IgD-negative memory B cell (primary cell): ENCODE results near the gene MSANTD2. TPM values are rescaled to one million over a fixed set of nuclear protein-coding genes. Genes with fewer than 3 reads are reported as not detected.

Source experiments
- H3K27ac Mint-ChIP-seq, 3 donors: one replicate each; pipeline ENCODE4 v1.8.0; 2020 to 2022; ENCODE audit warnings: mild to moderate bottlenecking in 3 of 3, mixed read lengths in 3 of 3, moderate library complexity in 1 of 3
- H3K27me3 Mint-ChIP-seq: one replicate; pipeline ENCODE4 v1.8.0; 2021; ENCODE audit warnings: mixed read lengths
- H3K36me3 Mint-ChIP-seq: one replicate; pipeline ENCODE4 v1.8.0; 2020; ENCODE audit warnings: mild to moderate bottlenecking, mixed read lengths
- H3K4me1 Mint-ChIP-seq, 3 donors: one replicate each; pipeline ENCODE4 v1.8.0; 2020 to 2022; ENCODE audit warnings: mixed read lengths in 3 of 3, mild to moderate bottlenecking in 1 of 3
- H3K4me3 Mint-ChIP-seq, 4 donors: one replicate each; pipeline ENCODE4 v1.8.0; 2020 to 2022; ENCODE audit warnings: mild to moderate bottlenecking in 4 of 4, mixed read lengths in 4 of 4, moderate library complexity in 3 of 4
- H3K9me3 Mint-ChIP-seq, 3 donors: one replicate each; pipeline ENCODE4 v1.8.0; 2020 to 2021; ENCODE audit warnings: mixed read lengths in 3 of 3, mild to moderate bottlenecking in 1 of 3
- polyA plus RNA-seq: library from polyadenylated mRNA; unstranded; fragments of 300-500 nt; fragmentation: Illumina TruSeq; gene quantifications from one replicate; pipeline ENCODE4 v1.2.3, GENCODE V29; 2021

MSANTD2 gene
- polyA plus RNA-seq: 7.1 TPM

DNA sequence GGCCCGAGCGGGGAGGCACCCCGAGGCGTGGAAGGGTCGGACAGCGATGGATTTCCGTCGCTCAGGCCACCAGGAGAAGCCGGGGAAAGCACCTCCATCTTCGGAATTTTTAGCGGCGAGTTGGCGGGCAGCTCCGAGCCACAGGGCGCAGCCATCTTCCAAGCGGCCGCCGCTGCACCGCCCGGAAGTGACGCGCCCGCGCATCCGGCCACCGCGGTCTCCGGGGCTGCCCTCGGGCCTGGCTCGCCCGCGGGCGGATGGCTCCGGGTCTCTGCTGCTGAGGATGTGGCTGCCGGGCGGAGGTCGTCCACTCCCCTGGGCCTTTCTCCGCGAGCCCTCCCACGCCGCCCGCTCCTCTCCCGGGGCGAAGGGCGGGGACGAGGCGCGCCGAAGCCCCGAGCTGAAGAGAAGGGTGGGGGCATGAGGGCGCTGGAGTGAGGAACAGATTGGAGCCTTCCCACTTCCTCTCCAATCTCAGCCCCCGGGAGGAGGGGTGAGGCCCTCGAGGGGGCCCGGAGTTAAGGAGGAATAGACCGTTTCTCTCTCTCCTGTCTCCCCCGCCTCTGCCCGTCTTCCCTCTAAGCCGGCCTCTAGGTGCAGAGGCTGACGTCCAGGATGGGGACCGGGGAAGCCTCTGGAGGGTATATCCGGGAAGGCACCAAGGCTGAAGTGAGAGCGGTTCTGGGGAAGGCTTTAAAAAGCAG lies at the start of gene MSANTD2:
MSANTD2 (minus strand) TSS at position 181 of the 704 bp plus-strand sequence; CDS start at position 155, 26 bp downstream.
- no peaks in the 10 kb centered on the region for H3K27me3 Mint-ChIP-seq
- peak within 1 kb of the TSS; percentile 94 to 95 (median 95) for H3K27ac Mint-ChIP-seq
- H3K9me3 Mint-ChIP-seq: no peaks in the 10 kb centered on the region
- peaks cover 3% of the 10 kb centered on the region for H3K36me3 Mint-ChIP-seq
- peaks cover 14 to 22% (median 19%) of the 10 kb centered on the region in 3 donors for H3K4me1 Mint-ChIP-seq
- H3K4me3 Mint-ChIP-seq: peak within 1 kb of the TSS; percentile 89 to 99 (median 96)

DNA sequence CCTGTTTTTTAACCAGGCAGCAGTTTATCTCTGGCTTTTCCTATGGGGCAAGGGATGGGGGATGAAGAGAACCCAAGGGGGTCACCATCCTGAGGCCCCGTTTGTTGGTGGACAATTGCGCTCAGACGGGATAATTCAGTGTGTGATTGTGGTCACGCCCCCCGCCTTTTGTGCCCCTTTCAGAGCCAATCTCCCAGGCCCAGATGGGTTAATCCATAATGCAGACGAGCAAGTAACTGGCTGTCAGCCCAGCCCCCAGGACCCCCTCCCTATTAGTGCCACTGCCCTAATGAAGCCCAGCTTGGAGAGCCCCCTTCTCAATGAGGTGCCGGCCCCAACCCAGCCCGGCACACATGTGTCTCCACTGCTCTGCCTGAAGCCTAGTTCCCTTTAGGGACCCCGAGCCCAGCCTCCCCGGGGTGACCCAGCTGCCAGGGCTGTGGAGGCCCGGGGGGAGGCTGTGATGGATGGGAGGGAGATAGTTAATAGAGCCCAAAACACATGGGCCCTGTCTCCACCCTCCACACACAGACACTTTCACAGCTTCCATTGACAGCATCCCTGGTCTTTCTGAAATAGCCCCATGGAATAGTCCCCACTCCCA lies 46.0 kb upstream of the MSANTD2 start:
- H3K27me3 Mint-ChIP-seq: peaks cover 68% of the 10 kb centered on the region
- H3K4me3 Mint-ChIP-seq: no peak overlapping the region
- no peaks in the 10 kb centered on the region for H3K36me3 Mint-ChIP-seq

DNA sequence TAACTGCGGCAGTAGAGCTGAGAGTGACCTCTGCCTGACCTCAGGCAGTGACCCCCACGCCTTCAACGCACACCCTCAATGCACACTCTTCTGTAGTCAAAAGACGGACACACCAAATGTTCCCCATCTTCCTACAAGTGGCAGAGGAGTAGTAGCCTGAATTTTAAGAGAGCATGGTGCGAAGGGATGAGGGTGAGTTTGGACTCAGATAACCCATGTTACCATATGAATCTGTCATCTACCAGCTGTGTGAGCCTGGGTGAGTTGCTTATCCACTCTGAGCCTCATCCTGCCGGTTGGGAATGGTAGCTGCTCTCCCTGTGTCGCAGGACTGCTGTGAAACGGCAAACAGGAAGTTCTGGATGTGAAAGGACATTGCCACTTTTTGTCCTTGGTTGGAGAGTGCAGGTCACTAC lies 44.5 kb upstream of the MSANTD2 start:
- Mint-ChIP-seq H3K27me3 (peaks cover 71% of the 10 kb centered on the region), H3K4me3 (no peak overlapping the region), H3K9me3 (peaks cover 0 to 2% (median 0%) of the 10 kb centered on the region in 3 donors), H3K4me1 (peaks cover 0 to 5% (median 3%) of the 10 kb centered on the region in 3 donors), H3K27ac (no peak overlapping the region), H3K36me3 (no peaks in the 10 kb centered on the region)

More for the DNA sequence above, 46.0 kb upstream of the MSANTD2 start:
- Mint-ChIP-seq H3K27ac (no peak overlapping the region), H3K9me3 (peaks cover 0 to 2% (median 0%) of the 10 kb centered on the region in 3 donors), H3K4me1 (no peaks in the 10 kb centered on the region)

DNA sequence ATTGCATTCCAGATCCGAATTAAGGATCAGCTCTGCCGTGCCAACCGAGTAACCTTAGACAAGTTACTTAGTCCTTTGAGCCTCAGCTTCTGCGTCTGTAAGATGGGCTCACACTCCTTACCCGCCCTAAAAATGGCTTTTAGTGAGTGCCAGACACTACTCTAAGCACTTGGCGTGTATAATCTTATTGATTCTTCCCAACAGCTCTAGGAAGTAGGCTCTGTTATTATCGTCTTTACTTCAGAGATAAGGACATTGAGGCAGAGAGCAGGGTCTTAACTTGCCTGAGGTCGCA lies 43.4 kb upstream of the MSANTD2 start:
- peaks cover 71% of the 10 kb centered on the region for H3K27me3 Mint-ChIP-seq
- H3K9me3 Mint-ChIP-seq: peaks cover 0 to 2% (median 0%) of the 10 kb centered on the region in 3 donors
- H3K27ac Mint-ChIP-seq: no peak overlapping the region
- H3K36me3 Mint-ChIP-seq: no peaks in the 10 kb centered on the region
- H3K4me3 Mint-ChIP-seq: no peak overlapping the region
- H3K4me1 Mint-ChIP-seq: peaks cover 0 to 8% (median 5%) of the 10 kb centered on the region in 3 donors

DNA sequence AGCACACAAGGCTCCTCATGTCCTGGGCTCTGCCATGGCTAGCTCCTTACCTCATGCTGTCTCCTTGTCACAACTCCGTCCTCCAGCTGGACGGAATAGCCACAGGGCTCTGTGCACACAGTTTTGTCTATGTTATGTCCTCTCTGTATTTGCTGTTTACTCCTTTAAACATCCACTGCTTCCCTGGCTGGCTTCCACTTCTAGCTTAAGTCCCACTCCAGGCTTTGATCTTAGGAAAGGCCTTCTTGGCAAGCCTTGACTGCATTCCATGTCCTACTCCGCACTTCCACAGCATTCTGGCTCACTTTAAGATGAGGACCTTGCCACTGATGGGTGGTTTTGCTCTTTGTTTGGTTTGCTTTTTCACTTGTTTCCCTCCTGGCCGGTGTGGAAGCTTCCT lies 42.1 kb upstream of the MSANTD2 start:
- no peaks in the 10 kb centered on the region for H3K36me3 Mint-ChIP-seq
- peaks cover 75% of the 10 kb centered on the region for H3K27me3 Mint-ChIP-seq
- peaks cover 0 to 8% (median 5%) of the 10 kb centered on the region in 3 donors for H3K4me1 Mint-ChIP-seq
- H3K27ac Mint-ChIP-seq: no peak overlapping the region
- H3K4me3 Mint-ChIP-seq: no peak overlapping the region
- H3K9me3 Mint-ChIP-seq: peaks cover 0 to 2% (median 0%) of the 10 kb centered on the region in 3 donors

DNA sequence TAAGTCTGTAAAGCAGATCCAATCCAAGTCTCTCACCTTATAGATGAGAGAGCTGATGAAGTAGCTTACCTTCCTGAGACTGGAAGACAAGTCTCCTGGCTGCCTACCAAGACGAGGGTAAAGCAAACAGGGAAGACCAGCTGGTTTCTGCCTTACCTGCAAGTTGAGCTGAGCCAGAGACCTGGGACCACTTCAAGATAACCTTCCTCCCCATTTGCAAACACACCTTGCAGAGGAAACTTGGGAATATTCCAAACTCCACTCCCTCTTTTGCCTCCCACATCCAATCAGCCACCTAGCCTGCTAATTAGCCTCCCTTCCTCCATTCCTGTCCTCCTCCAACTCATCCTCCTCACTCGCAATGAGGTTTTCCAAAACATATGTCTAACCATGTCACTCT lies 41.6 kb upstream of the MSANTD2 start:
- Mint-ChIP-seq H3K4me3 (no peak overlapping the region), H3K27ac (no peak overlapping the region), H3K36me3 (no peaks in the 10 kb centered on the region), H3K27me3 (peaks cover 78% of the 10 kb centered on the region), H3K9me3 (peaks cover 0 to 2% (median 0%) of the 10 kb centered on the region in 3 donors), H3K4me1 (peaks cover 3 to 10% (median 10%) of the 10 kb centered on the region in 3 donors)

DNA sequence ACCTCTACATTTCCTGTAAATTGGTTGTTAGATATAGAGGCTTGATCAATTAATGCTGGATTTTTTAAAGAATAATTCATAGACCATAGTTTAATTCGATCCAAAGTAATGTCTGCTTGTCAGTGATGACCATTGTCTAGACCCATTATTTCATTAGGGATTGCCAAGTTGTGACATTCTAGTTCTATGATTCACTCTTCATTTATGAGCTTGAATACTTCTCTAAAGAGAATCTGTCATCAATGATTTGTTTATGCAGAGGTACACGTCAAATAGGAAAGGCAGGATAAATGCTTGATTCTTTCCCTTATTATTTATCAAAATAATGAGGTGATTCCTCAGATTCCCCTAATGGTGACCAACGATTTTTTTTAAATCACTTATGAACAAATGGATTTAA lies 41.0 kb upstream of the MSANTD2 start:
- Mint-ChIP-seq H3K9me3 (peaks cover 0 to 2% (median 0%) of the 10 kb centered on the region in 3 donors), H3K27ac (no peak overlapping the region), H3K4me3 (peak overlapping the region in 1 of 4 donors; percentile 37), H3K36me3 (no peaks in the 10 kb centered on the region), H3K4me1 (peaks cover 6 to 14% (median 14%) of the 10 kb centered on the region in 3 donors), H3K27me3 (peaks cover 79% of the 10 kb centered on the region)

DNA sequence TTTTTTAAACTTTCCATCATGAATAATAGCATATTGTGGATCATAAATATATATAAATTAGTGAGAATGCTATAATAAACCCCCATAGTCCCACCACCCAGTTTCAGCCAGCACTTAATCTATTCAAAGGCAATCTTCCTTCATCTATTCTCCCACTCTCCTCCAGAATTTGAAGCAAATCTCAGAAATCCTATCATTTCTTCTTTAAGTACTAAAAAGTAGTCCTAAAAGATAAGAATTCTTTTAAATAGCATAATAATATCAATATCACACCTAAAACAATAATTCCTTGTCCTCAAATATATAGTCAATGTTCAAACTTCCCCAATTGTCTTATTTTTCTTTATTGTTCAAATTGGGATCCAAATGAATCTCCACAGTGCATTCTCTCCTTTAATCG lies 40.5 kb upstream of the MSANTD2 start:
- Mint-ChIP-seq H3K4me1 (peaks cover 8 to 15% (median 14%) of the 10 kb centered on the region in 3 donors), H3K36me3 (no peaks in the 10 kb centered on the region), H3K27ac (no peak overlapping the region), H3K9me3 (peaks cover 0 to 2% (median 0%) of the 10 kb centered on the region in 3 donors), H3K4me3 (peak overlapping the region in 1 of 4 donors; percentile 37), H3K27me3 (peaks cover 76% of the 10 kb centered on the region)

DNA sequence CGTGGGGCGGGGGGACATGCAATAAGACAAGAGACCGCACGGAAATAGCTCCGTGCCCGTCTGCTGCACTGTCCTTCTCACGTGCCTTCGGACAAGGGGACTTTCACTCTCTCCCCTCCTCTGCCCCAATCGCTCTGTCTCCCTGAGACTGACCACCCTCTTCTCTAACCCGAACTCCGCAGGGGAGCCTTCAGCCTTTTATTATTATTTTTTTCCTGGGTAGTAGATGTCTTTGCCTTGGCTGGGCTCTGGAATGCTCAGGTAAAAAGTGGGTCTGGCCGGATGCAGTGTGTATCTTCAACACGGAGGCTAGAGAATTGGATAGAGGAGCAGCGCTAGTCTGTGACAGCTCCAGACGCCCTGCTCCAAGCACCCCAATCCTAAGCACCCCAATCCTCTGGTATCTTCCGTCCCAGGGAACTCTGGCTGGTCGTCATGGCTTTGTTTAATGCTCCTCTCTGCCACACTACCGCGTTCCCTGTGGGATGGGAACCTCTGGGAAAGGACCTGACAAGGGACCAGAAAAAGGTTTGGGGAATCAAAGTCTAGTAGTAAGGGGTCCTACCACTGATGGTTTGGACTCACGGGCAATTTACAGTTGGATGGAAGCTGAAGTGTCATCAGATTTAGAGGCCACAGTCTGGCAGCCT lies 39.9 kb upstream of the MSANTD2 start:
- H3K9me3 Mint-ChIP-seq: peaks cover 0 to 2% (median 0%) of the 10 kb centered on the region in 3 donors
- H3K4me1 Mint-ChIP-seq: peaks cover 8 to 16% (median 14%) of the 10 kb centered on the region in 3 donors
- H3K27me3 Mint-ChIP-seq: peaks cover 73% of the 10 kb centered on the region
- H3K27ac Mint-ChIP-seq: no peak overlapping the region
- H3K4me3 Mint-ChIP-seq: peak overlapping the region in 3 of 4 donors; percentile 23 to 83 (median 74)
- H3K36me3 Mint-ChIP-seq: no peaks in the 10 kb centered on the region

DNA sequence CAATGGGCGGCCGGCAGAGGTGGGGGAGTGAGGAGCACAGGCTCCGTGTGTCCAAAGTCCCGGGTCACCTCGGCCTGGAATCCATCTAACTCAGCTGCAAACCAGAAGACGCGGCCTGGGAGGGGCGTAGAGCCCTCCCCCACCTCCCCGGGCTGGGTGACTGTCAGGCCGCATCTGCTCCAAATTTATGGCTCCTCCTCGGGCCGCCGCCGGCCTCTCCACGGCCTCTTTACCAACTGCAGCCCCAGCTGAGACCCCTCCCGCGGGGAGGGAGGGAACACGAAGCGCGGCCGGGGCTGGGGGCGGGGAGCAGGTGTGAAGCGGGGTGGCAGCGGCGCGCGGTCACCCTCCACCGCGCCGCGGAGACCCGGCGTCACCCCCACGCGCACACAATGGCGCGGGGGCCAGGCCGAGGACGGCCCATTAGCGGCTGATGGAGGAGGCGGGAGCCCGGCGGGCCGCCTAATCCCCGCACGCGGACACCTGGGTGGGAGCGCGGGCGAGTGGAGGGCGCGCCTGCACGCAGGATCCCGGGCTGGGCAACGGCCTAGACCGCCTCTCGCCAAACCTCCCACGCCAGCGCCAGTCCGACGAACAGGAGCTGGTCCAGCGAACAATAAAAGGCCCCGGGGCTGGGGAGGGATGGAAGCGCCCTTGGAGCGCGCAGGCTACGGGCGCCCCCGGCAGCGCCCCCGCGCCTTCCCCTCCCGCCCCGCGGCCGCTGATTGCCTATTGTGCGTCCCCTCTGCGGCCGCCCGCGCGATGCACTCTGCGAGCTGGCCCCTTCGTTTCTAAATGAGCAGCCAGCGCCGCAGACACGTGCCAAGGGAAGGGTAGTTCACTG lies 39.1 kb upstream of the MSANTD2 start:
- H3K27me3 Mint-ChIP-seq: peaks cover 68% of the 10 kb centered on the region
- peak overlapping the region in 3 of 4 donors; percentile 41 to 83 (median 83) for H3K4me3 Mint-ChIP-seq
- H3K4me1 Mint-ChIP-seq: peaks cover 8 to 16% (median 14%) of the 10 kb centered on the region in 3 donors
- H3K9me3 Mint-ChIP-seq: peaks cover 0 to 2% (median 0%) of the 10 kb centered on the region in 3 donors
- no peaks in the 10 kb centered on the region for H3K36me3 Mint-ChIP-seq
- no peak overlapping the region for H3K27ac Mint-ChIP-seq

DNA sequence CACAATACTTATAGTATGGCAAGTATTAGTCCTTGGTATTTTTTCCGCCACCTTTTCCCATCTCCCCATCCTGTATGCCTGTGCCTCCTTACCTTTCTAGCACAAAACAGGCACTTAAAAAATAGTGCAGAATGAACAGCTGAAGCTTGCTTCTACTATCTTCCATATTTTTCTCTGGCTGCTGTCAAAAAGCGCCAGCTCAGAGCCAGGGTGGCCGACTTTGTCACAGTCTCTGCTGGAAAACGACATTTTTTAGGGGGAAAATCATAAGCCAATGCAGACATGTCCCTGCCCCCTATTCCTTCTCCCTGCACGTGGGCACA lies 38.6 kb upstream of the MSANTD2 start:
- H3K36me3 Mint-ChIP-seq: no peaks in the 10 kb centered on the region
- H3K4me1 Mint-ChIP-seq: peaks cover 8 to 16% (median 14%) of the 10 kb centered on the region in 3 donors
- H3K27me3 Mint-ChIP-seq: peaks cover 64% of the 10 kb centered on the region
- H3K27ac Mint-ChIP-seq: no peak overlapping the region
- H3K9me3 Mint-ChIP-seq: peaks cover 0 to 2% (median 0%) of the 10 kb centered on the region in 3 donors
- H3K4me3 Mint-ChIP-seq: peak overlapping the region in 2 of 4 donors; percentile 41 to 83

DNA sequence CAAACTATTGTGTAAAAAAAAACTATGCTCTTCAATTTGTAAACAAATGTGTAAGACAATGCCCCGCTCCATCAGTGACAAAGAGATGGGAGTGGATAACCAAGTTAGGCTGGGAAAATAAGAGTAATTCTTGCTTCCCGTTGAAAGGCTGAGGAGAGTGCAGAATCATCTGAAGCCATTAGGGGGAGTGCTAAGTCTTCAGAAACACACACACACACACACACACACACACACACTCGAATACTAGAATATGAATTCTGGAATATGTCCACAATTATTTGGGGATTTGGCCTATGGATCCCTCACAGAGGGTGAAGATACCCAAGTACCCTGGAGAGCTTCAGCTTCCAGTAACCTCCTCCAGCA lies 37.3 kb upstream of the MSANTD2 start:
- H3K4me1 Mint-ChIP-seq: peaks cover 8 to 16% (median 14%) of the 10 kb centered on the region in 3 donors
- peaks cover 0 to 2% (median 0%) of the 10 kb centered on the region in 3 donors for H3K9me3 Mint-ChIP-seq
- H3K36me3 Mint-ChIP-seq: no peaks in the 10 kb centered on the region
- peak overlapping the region in 1 of 3 donors; percentile 30 for H3K27ac Mint-ChIP-seq
- peak overlapping the region in 1 of 4 donors; percentile 16 for H3K4me3 Mint-ChIP-seq
- peaks cover 61% of the 10 kb centered on the region for H3K27me3 Mint-ChIP-seq

DNA sequence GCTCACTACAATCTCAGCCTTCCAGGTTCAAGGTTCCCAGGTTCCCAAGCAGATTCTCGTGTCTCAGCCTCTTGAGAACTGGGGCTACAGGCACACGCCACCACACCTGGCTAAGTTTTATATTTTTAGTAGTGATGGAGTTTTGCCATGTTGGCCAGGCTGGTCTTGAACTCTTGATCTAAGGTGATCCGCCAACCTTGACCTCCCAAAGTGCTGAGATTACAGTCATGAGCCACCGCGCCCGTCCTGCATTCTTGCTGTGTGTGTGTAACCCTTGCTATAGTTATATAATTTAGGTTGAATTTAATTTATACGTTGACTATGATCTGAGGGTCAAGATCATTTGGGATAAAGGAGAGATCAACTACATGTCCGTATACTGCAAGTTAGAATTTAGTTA lies 35.7 kb upstream of the MSANTD2 start:
- Mint-ChIP-seq H3K27ac (peak overlapping the region in 1 of 3 donors; percentile 74), H3K27me3 (peaks cover 52% of the 10 kb centered on the region), H3K9me3 (no peaks in the 10 kb centered on the region), H3K4me3 (peak overlapping the region in 2 of 4 donors; percentile 25 to 73), H3K36me3 (no peaks in the 10 kb centered on the region), H3K4me1 (peaks cover 8 to 16% (median 12%) of the 10 kb centered on the region in 3 donors)

DNA sequence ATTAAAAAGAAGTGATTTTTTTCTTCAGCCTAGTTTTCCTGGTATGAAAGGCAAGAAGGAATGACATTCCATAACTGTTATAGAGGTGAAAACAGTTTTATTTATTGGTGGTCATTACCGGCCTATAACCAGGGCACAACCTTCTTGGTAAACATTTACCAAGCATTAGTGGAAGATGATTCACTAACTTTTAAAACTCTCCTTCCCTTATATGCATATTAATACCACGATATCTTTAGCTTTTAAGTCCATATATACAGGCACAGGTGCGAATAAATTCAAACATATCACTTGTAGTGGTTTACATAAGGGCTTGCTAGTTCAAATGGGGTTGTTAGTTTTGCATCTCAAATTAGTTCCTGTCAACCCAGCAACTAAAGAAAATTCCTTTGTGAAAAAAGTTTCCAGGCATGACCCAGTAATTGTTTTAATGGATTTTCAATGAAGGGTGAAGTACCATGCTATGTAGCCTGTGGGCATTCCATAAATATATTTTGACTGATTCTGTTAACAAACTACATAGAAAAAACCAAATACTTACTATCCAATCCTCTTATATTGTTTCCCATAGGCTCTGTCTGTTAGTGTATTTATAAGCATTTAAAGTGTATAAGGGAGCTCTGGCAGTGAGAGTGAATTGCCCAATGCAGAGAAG lies 34.4 kb upstream of the MSANTD2 start:
- no peaks in the 10 kb centered on the region for H3K9me3 Mint-ChIP-seq
- no peaks in the 10 kb centered on the region for H3K36me3 Mint-ChIP-seq
- H3K27ac Mint-ChIP-seq: no peak overlapping the region
- H3K4me1 Mint-ChIP-seq: peaks cover 8 to 15% (median 9%) of the 10 kb centered on the region in 3 donors
- H3K27me3 Mint-ChIP-seq: peaks cover 42% of the 10 kb centered on the region
- no peak overlapping the region for H3K4me3 Mint-ChIP-seq
